WI38 (cell line): ENCODE data around the gene BLMH.

ENCODE experiments used
- H3K4me3 ChIP-seq: 2 replicates; pipeline ENCODE4 v1.5.1; 2011; ENCODE audit warnings: low read depth, mild to moderate bottlenecking, control low read depth, low read length
- TF ChIP-seq, protein P1 (sequence below): IDR thresholded peaks from 2 replicates; pipeline ENCODE4 v1.5.1; 2012; ENCODE audit warnings: low read depth, mild to moderate bottlenecking, control low read depth, low read length

The BLMH gene

GRCh38 chr17:30224419-30224960 lies 67.3 kb downstream of the BLMH start:
- no peak overlapping the region for H3K4me3 ChIP-seq
- TF ChIP-seq, protein P1, sequence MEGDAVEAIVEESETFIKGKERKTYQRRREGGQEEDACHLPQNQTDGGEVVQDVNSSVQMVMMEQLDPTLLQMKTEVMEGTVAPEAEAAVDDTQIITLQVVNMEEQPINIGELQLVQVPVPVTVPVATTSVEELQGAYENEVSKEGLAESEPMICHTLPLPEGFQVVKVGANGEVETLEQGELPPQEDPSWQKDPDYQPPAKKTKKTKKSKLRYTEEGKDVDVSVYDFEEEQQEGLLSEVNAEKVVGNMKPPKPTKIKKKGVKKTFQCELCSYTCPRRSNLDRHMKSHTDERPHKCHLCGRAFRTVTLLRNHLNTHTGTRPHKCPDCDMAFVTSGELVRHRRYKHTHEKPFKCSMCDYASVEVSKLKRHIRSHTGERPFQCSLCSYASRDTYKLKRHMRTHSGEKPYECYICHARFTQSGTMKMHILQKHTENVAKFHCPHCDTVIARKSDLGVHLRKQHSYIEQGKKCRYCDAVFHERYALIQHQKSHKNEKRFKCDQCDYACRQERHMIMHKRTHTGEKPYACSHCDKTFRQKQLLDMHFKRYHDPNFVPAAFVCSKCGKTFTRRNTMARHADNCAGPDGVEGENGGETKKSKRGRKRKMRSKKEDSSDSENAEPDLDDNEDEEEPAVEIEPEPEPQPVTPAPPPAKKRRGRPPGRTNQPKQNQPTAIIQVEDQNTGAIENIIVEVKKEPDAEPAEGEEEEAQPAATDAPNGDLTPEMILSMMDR: no peak

GRCh38 chr17:30222721-30223175 lies 69.0 kb downstream of the BLMH start:
- TF ChIP-seq, protein P1: no peak
- no peak overlapping the region for H3K4me3 ChIP-seq

GRCh38 chr17:30222251-30222650 lies 69.5 kb downstream of the BLMH start:
- TF ChIP-seq, protein P1: no peak
- H3K4me3 ChIP-seq: no peak overlapping the region

GRCh38 chr17:30221346-30221745 lies 70.4 kb downstream of the BLMH start:
- no peak overlapping the region for H3K4me3 ChIP-seq
- TF ChIP-seq, protein P1: no peak

DNA sequence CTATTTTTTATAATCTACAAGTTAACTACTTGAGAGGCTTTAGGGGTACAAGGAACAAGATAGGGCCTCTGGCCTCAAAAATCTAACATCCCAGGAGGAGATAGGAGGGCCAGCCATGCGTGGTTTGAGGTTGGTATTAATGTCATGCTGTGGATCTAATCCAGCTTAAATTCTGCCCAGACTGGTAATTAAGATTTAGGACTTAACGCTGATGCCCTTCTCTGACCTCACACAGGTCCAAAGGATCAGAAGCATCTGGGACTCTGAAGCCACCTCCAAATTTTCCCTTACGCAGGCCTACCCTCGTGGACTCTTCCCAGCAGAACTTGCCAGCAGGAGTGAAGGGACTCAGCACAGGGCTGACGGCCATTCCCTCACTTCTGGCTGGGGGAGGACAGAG lies 71.3 kb downstream of the BLMH start:
- no peak overlapping the region for H3K4me3 ChIP-seq
- TF ChIP-seq, protein P1: no peak

DNA sequence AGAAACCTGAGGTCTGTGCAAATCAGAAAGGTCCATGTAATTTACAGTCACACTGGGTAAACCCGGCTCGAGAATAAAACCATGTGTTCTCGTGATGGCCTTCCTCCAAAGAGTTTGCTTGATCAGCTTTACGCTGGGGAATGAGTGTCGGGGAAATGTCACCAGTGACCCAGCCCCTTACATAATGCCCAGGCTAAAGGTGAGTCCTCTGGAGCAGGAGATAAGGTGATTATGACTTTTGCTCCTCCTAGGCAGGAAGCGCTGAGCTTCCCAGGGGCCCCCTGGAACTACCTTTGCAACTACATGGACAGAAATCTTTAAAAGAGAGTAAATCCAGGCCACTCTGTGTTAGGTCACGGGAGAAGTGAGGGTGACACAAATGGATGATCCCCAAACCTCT lies 71.9 kb downstream of the BLMH start:
- H3K4me3 ChIP-seq: no peak overlapping the region
- TF ChIP-seq, protein P1: no peak

GRCh38 chr17:30219315-30219714 lies 72.4 kb downstream of the BLMH start:
- TF ChIP-seq, protein P1: no peak
- no peak overlapping the region for H3K4me3 ChIP-seq
